ENCODE results near the gene RHO.

RHO gene

DNA sequence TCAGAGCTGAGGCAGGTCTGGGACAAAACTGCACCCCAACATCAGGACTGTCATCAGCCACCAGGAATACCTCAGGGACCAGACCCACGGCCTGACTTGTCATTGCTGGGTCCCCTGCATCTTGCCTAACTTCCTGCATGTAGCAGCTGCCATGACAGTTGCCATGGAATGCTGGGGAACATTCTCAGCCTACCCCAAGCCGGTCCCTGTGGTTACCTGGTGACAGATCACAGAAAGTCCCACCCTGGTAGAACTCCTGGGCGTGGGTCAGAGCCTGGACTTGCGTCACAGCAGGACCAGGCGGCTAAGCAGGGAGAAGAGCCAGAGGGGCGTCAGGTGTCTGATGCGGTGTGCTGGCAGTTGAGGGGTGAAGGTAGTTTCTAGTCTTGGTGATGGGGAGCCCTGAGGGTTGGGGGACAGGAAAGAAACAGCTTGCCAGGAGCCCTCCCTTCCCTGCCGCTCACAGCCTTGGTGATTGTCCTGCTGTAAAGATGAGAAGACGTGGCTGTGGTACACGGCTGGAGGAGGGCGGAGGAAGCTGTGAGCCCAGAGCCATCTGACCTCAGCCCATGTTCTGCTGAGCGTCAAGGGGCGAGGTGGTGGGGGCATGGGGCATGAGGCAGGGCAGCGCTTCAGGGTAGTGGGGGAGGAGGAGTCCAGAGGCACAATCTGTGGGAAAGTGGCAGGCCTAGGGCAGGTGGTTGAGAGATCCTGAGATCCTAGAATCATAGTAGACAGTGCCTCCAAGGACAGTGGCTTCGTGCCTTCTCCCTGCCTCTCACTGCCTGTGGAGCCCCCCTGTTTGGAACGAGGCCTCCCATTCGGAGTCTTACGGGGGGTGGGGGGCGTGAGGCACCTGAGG, 19.9 kb downstream of the RHO start:
- no peak for DNase-seq

- no peak for DNase-seq
Observed at GRCh38 chr3:129549006-129549800, 20.8 kb downstream of the RHO start.

- DNase-seq = no peak
Observed at GRCh38 chr3:129549805-129550204, 21.4 kb downstream of the RHO start.

DNA sequence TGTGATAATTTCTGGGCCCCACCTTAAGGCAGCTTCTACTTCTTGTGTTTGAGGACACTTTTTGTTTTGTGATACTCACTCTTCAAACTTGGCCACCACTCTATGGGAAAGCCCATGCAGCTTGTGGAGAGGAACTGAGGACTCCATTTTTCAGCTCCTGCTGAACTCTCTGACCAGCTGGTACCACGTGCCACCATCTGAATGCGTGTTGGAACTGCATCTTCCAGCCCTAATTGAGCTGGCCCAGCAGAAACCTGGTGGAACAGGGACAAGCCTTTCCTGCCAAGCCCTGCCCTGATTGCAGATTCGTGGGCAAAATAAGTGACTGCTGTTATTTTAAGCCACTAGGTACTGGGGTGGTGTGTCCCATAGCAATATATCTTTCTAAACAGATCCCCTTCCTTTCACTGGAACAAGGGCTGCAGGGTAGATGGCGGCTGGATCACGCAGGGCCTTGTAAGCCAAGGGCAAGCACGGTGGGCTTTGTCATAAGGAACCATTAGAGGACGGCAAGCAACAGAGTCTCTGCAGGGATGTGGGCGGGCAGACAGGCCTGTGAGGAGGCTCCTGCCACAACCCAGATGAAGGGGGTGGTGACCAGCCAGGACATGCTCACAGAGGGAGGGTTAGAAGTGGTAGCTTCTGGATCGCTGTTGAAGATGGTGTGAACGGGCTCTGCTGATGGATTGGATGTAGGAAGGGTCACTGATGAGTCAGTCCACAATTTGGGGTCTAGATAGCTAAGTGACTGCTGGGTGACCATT, 24.0 kb downstream of the RHO start:
- DNase-seq = no peak

GRCh38 chr3:129553171-129553570, 24.7 kb downstream of the RHO start:
- no peak for DNase-seq

DNA sequence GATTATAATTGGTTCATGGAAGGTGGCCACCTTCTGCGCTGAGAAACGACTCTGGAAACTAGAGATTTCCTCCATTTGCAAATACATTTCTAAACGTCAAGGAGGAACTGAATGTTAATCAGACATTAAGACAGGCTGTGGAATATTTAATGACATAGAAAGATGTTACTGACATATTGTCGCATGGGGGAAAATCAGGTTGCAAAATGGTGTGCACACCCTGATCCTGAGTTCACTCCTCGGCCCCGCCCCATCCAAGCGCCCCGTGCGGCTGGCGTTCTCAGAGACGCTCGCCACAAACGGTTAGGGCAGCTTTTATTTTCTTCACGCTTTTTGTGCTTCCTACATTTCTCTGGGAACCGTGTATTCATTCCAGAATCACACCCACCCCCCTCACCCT, 25.3 kb downstream of the RHO start:
- no peak for DNase-seq

GRCh38 chr3:129554356-129555152, 26.1 kb downstream of the RHO start:
- no peak for DNase-seq

- DNase-seq = no peak
Observed at GRCh38 chr3:129555153-129555550, 26.7 kb downstream of the RHO start.

- no peak for DNase-seq
Observed at GRCh38 chr3:129555616-129556357, 27.3 kb downstream of the RHO start.

DNA sequence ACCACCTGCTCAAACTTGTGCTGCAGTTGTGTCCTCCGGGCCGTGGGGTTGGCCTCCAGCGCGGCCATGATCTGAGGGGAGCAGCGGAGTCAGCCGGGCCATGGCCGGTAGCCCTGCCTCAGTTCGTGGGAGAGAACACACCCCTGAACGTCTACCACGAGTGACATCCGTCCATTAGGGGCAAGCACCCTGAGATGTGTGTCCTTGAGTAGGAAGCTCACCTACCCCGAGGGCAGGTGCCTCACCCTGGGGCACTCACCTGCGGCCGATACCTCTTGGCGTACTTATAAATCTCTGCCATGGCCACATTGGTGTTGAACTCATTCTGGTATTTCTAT, 27.9 kb downstream of the RHO start:
- no peak for DNase-seq

DNA sequence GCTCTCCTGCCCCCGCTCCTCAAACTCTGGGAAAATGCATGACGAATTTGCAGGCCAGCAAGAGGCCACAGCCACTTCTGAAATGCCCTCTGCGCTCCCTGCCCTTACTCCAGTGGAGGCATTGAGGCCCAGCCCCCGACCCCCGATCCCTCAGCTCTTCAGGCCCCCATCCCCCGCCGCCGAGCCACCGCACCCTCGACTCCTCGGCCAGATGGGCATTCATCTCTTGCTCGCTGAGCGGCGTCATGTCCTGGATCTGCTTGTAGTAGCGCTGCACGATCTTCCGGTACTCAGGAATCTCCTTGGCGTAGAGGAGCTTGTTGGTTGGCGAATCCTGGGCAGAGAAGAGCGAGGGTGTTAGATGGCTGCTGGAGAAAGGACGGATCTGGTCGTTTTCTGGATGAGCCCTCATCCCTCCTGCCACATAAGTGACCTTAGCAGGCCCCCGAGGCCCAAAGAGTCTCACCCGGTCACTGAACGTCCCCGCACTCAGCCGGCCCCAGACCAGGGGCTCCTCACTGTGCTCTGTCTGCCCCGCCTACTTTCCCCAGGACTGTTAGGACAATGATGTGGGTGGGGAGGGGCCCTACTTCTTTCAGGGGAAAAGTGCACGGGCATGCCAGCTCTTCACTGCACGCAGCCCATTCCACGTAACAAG, 28.6 kb downstream of the RHO start:
- no peak for DNase-seq

- DNase-seq = no peak
Observed at GRCh38 chr3:129557548-129557894, 29.1 kb downstream of the RHO start.

GRCh38 chr3:129558081-129558771, 29.8 kb downstream of the RHO start:
- DNase-seq = no peak

DNA sequence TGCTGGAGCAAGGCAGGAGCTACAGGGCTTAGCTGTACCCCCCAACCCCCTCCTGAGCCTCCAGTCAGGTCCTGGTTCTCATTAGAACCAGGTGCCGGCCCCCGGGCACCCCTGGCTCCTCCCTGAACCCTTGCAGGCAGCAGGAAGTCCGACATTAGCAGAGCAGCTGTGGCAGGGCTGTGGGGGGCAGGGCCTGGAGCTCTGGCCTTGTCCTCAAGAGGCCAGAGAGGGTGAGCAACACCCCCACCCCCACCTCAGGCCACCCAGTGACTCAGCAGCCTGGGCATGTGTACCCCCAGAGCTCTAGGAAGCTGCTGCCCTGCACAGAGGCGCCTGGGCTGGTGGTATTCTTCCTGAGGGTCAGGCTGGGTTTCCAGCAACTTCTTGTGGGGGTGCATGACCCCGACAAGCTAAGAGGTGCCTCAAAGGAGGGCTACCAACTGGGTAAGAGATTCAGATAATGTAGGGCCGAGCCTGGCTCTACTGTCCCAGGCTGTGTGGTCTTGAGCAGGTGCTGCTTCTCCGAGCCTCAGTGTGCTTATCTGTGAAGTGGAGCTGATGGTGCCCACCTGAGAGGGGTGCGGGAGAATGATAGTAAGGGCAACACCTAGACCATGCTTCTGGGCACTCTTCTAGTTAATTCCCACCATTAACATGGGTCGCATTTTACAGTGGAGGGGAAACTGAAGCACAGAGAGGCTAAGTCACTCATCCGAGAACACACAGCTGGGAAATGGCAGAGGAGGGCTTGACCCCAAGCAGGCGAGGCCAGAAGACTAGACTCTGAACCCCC, 30.5 kb downstream of the RHO start:
- DNase-seq = no peak

DNA sequence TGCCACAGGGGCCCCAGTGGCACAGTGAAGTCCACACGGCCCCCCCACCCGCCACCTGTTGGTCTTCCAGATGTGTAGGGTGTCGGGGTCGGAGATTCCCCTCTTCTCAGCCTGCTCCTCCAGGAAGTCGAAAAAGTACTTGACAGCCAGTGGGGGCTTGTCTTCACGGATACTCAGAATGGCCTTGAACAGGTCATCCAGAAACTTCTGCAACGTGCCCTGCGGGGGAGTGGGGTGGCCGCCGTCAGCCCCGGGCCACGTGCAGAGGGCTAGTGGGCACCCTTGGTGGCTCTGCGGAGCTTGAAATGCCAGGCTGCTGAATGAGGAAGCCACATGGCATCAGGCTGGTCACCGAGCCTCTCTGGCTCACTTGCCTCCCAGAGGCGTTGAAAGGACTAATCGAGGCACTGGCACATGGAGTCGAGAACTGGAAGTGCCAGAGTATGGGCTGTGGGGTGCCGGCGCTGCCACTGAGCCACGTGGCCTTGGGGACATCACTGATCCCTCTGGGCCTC, 31.2 kb downstream of the RHO start:
- DNase-seq = no peak

DNA sequence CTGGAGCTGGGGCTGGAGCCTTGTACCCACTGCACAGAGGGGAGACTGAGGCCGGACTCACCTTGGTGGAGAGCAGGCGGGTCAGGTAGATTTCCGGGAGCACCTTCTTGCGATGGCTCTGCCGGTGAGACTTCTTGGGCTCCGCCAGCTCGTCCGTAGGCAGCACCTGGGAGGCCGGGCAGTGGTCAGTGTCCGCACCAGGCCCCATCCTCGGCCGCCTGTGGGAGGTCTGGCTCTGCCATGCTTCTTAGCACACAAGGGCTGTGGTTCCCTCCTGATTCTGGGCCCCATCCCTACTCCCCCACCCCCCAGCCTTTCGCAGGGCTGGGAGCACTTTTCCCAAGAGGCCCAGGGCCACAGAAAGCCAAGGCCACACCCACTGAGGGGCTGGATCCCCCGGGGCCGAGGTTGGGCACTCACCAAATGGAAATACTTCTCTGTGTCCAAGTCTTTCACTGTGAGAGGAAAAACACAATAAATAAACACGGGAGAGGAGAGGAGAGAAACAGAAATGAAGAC, 31.9 kb downstream of the RHO start:
- peak; percentile 49 for DNase-seq

- DNase-seq = no peak
Observed at GRCh38 chr3:129560911-129561594, 32.6 kb downstream of the RHO start.

DNA sequence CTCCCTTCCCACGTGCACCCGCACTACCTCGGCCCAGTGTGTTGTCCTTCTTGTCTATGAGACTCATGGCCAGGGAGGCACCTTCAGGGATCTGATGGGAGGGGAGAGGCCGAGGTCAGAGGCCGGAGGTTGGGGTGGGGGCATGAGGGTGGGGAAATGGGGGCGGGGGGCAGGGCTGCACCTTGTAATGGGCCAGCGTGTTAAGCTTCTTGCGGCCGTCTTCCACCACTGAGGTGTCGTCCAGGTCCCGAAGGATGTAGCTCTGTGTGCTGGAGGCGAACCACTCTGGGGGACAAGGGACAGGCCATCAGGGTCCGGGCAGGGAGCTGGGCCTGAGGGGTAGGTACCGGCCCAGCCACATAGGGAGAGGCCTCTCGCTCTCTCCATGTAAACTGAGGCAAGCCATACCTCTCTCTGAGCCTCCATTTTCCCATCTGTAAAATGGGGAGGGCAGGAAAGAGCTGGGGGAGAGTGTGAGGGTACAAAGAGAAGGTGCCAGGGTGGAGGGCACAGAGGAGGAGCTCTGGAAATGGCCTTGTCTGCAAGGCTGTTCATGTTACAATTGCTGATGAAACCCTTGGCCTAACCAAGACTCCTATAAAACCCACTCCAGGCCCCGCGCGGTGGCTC, 33.3 kb downstream of the RHO start:
- DNase-seq = no peak

Data from NCI-H1436 (cell line).